IMR-90 (cell line): ENCODE measurements around the gene LRRK2. TPM values are rescaled to one million over a fixed set of nuclear protein-coding genes. Genes with fewer than 3 reads are reported as not detected.

ENCODE experiments used
- ATAC-seq: fragments of 200-7000 bp; cut with Tn5 transposase; 2 replicates; pipeline ENCODE4 v1.9.1; 2020; ENCODE audit warnings: low read depth, mild to moderate bottlenecking, moderate library complexity
- BruUV-seq: library from RNA; stranded (reverse); fragments of 400-500 nt; replicated peaks from 2 replicates; lab custom pipeline; 2021; lab: Mats Ljungman, UMichigan
- CTCF ChIA-PET: fragments of 300-600 bp; formaldehyde crosslinking; extraction: SDS; loops from one replicate; lab custom pipeline; 2021; ENCODE audit warnings: antibody characterized with exemption; lab: Yijun Ruan, JAX
- POLR2A ChIA-PET: fragments of 300-600 bp; sonication (Branson Sonifier 250); formaldehyde crosslinking; loops from one replicate; lab custom pipeline; 2022; ENCODE audit warnings: antibody characterized with exemption; ENCODE audit not compliant: unreplicated experiment; lab: Charles Lee
- DNase-seq: peaks from one replicate; pipeline ENCODE4 v3.0.0; 2013
- H2AFZ ChIP-seq: replicated peaks from 2 replicates; pipeline ENCODE3; 2013; ENCODE audit warnings: low read length, mild to moderate bottlenecking; ENCODE audit not compliant: poor library complexity
- H2AK5ac ChIP-seq: 2 replicates; pipeline ENCODE4 v1.6.1; 2013; ENCODE audit warnings: low read depth, low read length, inconsistent platforms
- H2AK9ac ChIP-seq: replicated peaks from 2 replicates; pipeline ENCODE3; 2013; ENCODE audit warnings: mild to moderate bottlenecking, low read depth, low read length, moderate library complexity; ENCODE audit not compliant: poor library complexity
- H2BK120ac ChIP-seq: 2 replicates; pipeline ENCODE4 v1.6.1; 2013; ENCODE audit warnings: low read depth, low read length, inconsistent platforms
- H2BK15ac ChIP-seq: 3 replicates; pipeline ENCODE4 v1.6.1; 2013; ENCODE audit warnings: low read depth, low read length, inconsistent platforms
- H2BK20ac ChIP-seq: 2 replicates; pipeline ENCODE4 v1.6.1; 2013; ENCODE audit warnings: low read depth, mild to moderate bottlenecking, inconsistent platforms, low read length, moderate library complexity
- H2BK5ac ChIP-seq: 2 replicates; pipeline ENCODE4 v1.6.1; 2013; ENCODE audit warnings: mild to moderate bottlenecking, low read depth, low read length, inconsistent platforms; ENCODE audit not compliant: poor library complexity, severe bottlenecking
- H3K14ac ChIP-seq: replicated peaks from 2 replicates; pipeline ENCODE4 v1.6.1; 2013; ENCODE audit warnings: low read depth, low read length, inconsistent platforms
- H3K18ac ChIP-seq: 2 replicates; pipeline ENCODE4 v1.6.1; 2013; ENCODE audit warnings: low read depth, low read length, control low read depth
- H3K23ac ChIP-seq: 2 replicates; pipeline ENCODE4 v1.6.1; 2013; ENCODE audit warnings: low read depth, low read length, inconsistent platforms
- H3K27ac ChIP-seq: 2 replicates; pipeline ENCODE4 v1.5.1; 2013; ENCODE audit warnings: mild to moderate bottlenecking, control low read depth, low read length; ENCODE audit not compliant: insufficient read depth
- H3K27me3 ChIP-seq: 2 replicates; pipeline ENCODE4 v1.6.1; 2013; ENCODE audit warnings: low read length; ENCODE audit not compliant: control insufficient read depth, insufficient read depth
- H3K36me3 ChIP-seq: 2 replicates; pipeline ENCODE4 v1.6.1; 2013; ENCODE audit warnings: low read length, mixed read lengths; ENCODE audit not compliant: control insufficient read depth, insufficient read depth
- H3K4ac ChIP-seq: 2 replicates; pipeline ENCODE4 v1.6.1; 2013; ENCODE audit warnings: low read depth, low read length, inconsistent platforms
- H3K4me1 ChIP-seq: 2 replicates; pipeline ENCODE4 v1.6.1; 2013; ENCODE audit warnings: low read length, mixed read lengths; ENCODE audit not compliant: control insufficient read depth, insufficient read depth
- H3K4me2 ChIP-seq: 2 replicates; pipeline ENCODE4 v1.6.1; 2013; ENCODE audit warnings: low read depth, mild to moderate bottlenecking, control low read depth, low read length, moderate library complexity
- H3K4me3 ChIP-seq: 2 replicates; pipeline ENCODE4 v1.5.1; 2013; ENCODE audit warnings: low read depth, mild to moderate bottlenecking, control low read depth, low read length, moderate library complexity; ENCODE audit not compliant: insufficient read depth
- H3K56ac ChIP-seq: 2 replicates; pipeline ENCODE4 v1.6.1; 2013; ENCODE audit warnings: low read length, inconsistent platforms; ENCODE audit not compliant: insufficient read depth; ENCODE audit errors: extremely low read depth
- H3K79me1 ChIP-seq, 2 experiments: 2 replicates each; pipeline ENCODE4 v1.6.1; 2013; ENCODE audit warnings: low read length in 2 of 2, inconsistent platforms in 1 of 2, low read depth in 1 of 2
- H3K9ac ChIP-seq: 2 replicates; pipeline ENCODE4 v1.6.1; 2013; ENCODE audit warnings: low read depth, low read length, control low read depth
- H3K9me1 ChIP-seq: 2 replicates; pipeline ENCODE4 v1.6.1; 2013; ENCODE audit warnings: low read length, inconsistent platforms; ENCODE audit not compliant: insufficient read depth
- H3K9me3 ChIP-seq: 2 replicates; pipeline ENCODE4 v1.6.1; 2013; ENCODE audit warnings: low read length; ENCODE audit not compliant: control insufficient read depth, insufficient read depth
- H4K20me1 ChIP-seq: 2 replicates; pipeline ENCODE4 v1.6.1; 2013; ENCODE audit warnings: low read length, inconsistent platforms; ENCODE audit not compliant: insufficient read depth
- H4K5ac ChIP-seq: 2 replicates; pipeline ENCODE4 v1.6.1; 2013; ENCODE audit warnings: mild to moderate bottlenecking, low read depth, low read length, control low read depth
- H4K8ac ChIP-seq, 2 experiments: 2 replicates each; pipeline ENCODE4 v1.6.1; 2013; ENCODE audit warnings: low read depth in 2 of 2, low read length in 2 of 2, control low read depth in 1 of 2, inconsistent platforms in 1 of 2
- H4K91ac ChIP-seq: 2 replicates; pipeline ENCODE4 v1.6.1; 2013; ENCODE audit warnings: low read depth, low read length, inconsistent platforms; ENCODE audit not compliant: insufficient read depth
- MAFK ChIP-seq: IDR thresholded peaks from 2 replicates; pipeline ENCODE4 v1.6.1; 2012; ENCODE audit warnings: low read depth, low read length, improper control_type of control experiment
- USF2 ChIP-seq: fragments of 150-350 bp; IDR thresholded peaks from 2 replicates; pipeline ENCODE4 v1.6.1; 2017; ENCODE audit warnings: mild to moderate bottlenecking, antibody characterized with exemption, low read length, low read depth
- WGBS, 2 experiments: methylation state at CpG; one replicate each; pipeline versions ENCODE4 v1.1.5 to v1.1.7; 2013; ENCODE audit warnings: missing lambda C conversion rate in 2 of 2; ENCODE audit not compliant: insufficient read length in 1 of 2; ENCODE audit errors: extremely low coverage in 2 of 2; 5-methylcytosine and 5-hydroxymethylcytosine counted together
- dilution Hi-C: fragments of 300-500 bp; cut with HindIII; formaldehyde crosslinking; loops from one replicate; pipeline ENCODE4 v1.14.3; 2018; ENCODE audit warnings: low sequenced_read_pairs; ENCODE audit not compliant: unreplicated experiment
- in situ Hi-C: fragments of 300-500 bp; cut with MboI; formaldehyde crosslinking; loops from 3 replicates; pipeline ENCODE4 v1.14.3; 2019; ENCODE audit warnings: low sequenced_read_pairs, inconsistent platforms, mixed read lengths
- intact Hi-C: fragments of 100-400 bp; cut with micrococcal nuclease; formaldehyde crosslinking; loops from 2 replicates; pipeline ENCODE4 v1.10.0; 2022
- polyA plus RNA-seq, 3 experiments: library from polyadenylated mRNA; depleted of rRNA; stranded (reverse); fragments of >200 nt; gene quantifications; 2 replicates each; pipeline ENCODE4 v1.2.3, GENCODE V29; 2012; ENCODE audit warnings: low replicate concordance in 1 of 3
- total RNA-seq: library from RNA; depleted of rRNA; stranded (reverse); fragments of >200 nt; gene quantifications from 2 replicates; pipeline ENCODE4 v1.2.3, GENCODE V29; 2012

Gene LRRK2
- total and polyA plus RNA-seq, 2 of the 4 experiments (the other 2 are of a cell fraction), result 0.17 to 0.54 TPM

DNA sequence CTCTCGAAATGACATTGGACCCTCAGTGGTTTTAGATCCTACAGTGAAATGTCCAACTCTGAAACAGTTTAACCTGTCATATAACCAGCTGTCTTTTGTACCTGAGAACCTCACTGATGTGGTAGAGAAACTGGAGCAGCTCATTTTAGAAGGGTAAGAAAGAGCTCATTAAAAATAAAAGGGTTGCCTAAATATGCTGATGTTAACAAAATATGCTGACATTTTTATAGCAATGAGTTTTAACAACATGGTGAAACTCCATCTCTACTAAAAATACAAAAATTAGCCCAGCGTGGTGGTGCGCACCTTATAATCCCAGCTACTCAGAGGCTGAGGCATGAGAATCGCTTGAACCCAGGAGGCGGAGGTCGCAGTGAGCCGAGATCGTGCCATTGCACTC is 73.5 kb downstream of the LRRK2 start:
- POLR2A ChIA-PET, result no interaction called here

More for the DNA sequence above, 73.5 kb downstream of the LRRK2 start:
- Histone ChIP-seq H2BK5ac (no peak overlapping the region), H3K23ac (no peak overlapping the region), H2AFZ (no peak overlapping the region), H3K4me3 (no peak overlapping the region), H4K8ac (no peak overlapping the region), H3K14ac (no peak overlapping the region), H3K9ac (no peak overlapping the region), H3K79me1 (no peaks in the 10 kb centered on the region), H3K18ac (no peak overlapping the region), H4K5ac (no peak overlapping the region), H3K4ac (no peak overlapping the region), H2AK9ac (no peak overlapping the region), H3K4me1 (no peaks in the 10 kb centered on the region), H3K9me3 (no peaks in the 10 kb centered on the region), H2BK15ac (no peak overlapping the region), H3K4me2 (no peak overlapping the region), H3K27me3 (no peaks in the 10 kb centered on the region), H3K27ac (no peak overlapping the region), H4K91ac (no peak overlapping the region), H2BK120ac (no peak overlapping the region), H3K56ac (no peak overlapping the region), H3K36me3 (no peaks in the 10 kb centered on the region), H4K20me1 (no peaks in the 10 kb centered on the region), H2BK20ac (no peak overlapping the region), H3K9me1 (no peaks in the 10 kb centered on the region), H2AK5ac (no peak overlapping the region)
- BruUV-seq, result no TSS peak
- CTCF ChIA-PET, result no interaction called here
- in situ Hi-C loops (no loop called here), intact Hi-C loops (no loop called here), dilution Hi-C loops (no loop called here)
- DNase-seq (no peak), ATAC-seq (no peak)
- no peak for TF ChIP-seq USF2
- peak; percentile 75 for TF ChIP-seq MAFK
- no CpG with 5 or more reads among the region's 8 CpGs for WGBS, 2 experiments
